Caco-2 (cell line): Measurements from ENCODE around the gene ERC1. TPM values are rescaled to one million over a fixed set of nuclear protein-coding genes. Genes with fewer than 3 reads are reported as not detected.

ENCODE experiments used
- BruUV-seq: library from RNA; stranded (reverse); fragments of 400-500 nt; replicated peaks from 2 replicates; lab custom pipeline; 2021; lab: Mats Ljungman, UMichigan
- CTCF ChIA-PET: fragments of 300-600 bp; sonication (Branson Sonifier 250); formaldehyde crosslinking; loops from one replicate; lab custom pipeline; 2022; ENCODE audit warnings: antibody characterized with exemption; lab: Charles Lee
- POLR2A ChIA-PET: fragments of 300-600 bp; sonication (Branson Sonifier 250); formaldehyde crosslinking; loops from one replicate; lab custom pipeline; 2022; ENCODE audit warnings: antibody characterized with exemption; lab: Charles Lee
- DNase-seq, 2 experiments: peaks; one replicate each; pipeline versions ENCODE4 v3.0.0 to v3.0.0-alpha.2; 2020 to 2022
- H3K27me3 ChIP-seq: replicated peaks from 2 replicates; pipeline ENCODE4 v1.6.0; 2011; ENCODE audit warnings: low read length; ENCODE audit not compliant: control insufficient read depth, insufficient read depth
- H3K36me3 ChIP-seq: 2 replicates; pipeline ENCODE4 v1.5.1; 2011; ENCODE audit warnings: low read length; ENCODE audit not compliant: control insufficient read depth, insufficient read depth
- H3K4me1 ChIP-seq: fragments of 250-450 bp; sonication (Bioruptor Pico); 2 replicates; pipeline ENCODE4 v1.5.1; 2020; ENCODE audit warnings: mild to moderate bottlenecking
- H3K4me3 ChIP-seq: 2 replicates; pipeline ENCODE4 v1.5.1; 2011; ENCODE audit warnings: low read depth, mild to moderate bottlenecking, control low read depth, low read length
- H3K9me3 ChIP-seq: fragments of 250-450 bp; sonication (Bioruptor Pico); 2 replicates; pipeline ENCODE4 v1.5.1; 2020; ENCODE audit warnings: mild to moderate bottlenecking, moderate library complexity
- H3K27ac Mint-ChIP-seq: one replicate; pipeline ENCODE4 v1.8.0; 2022; ENCODE audit warnings: mixed read lengths; ENCODE audit not compliant: unreplicated experiment
- H3K27me3 Mint-ChIP-seq: one replicate; pipeline ENCODE4 v1.8.0; 2022; ENCODE audit warnings: mixed read lengths; ENCODE audit not compliant: insufficient read depth, unreplicated experiment
- H3K36me3 Mint-ChIP-seq: one replicate; pipeline ENCODE4 v1.8.0; 2022; ENCODE audit warnings: mild to moderate bottlenecking, mixed read lengths; ENCODE audit not compliant: insufficient read depth, unreplicated experiment
- H3K4me1 Mint-ChIP-seq: one replicate; pipeline ENCODE4 v1.8.0; 2022; ENCODE audit warnings: low read depth, mixed read lengths; ENCODE audit not compliant: unreplicated experiment
- H3K4me3 Mint-ChIP-seq: one replicate; pipeline ENCODE4 v1.8.0; 2022; ENCODE audit warnings: mild to moderate bottlenecking, moderate library complexity, mixed read lengths; ENCODE audit not compliant: unreplicated experiment
- H3K9me3 Mint-ChIP-seq: one replicate; pipeline ENCODE4 v1.8.0; 2022; ENCODE audit warnings: mixed read lengths; ENCODE audit not compliant: unreplicated experiment
- intact Hi-C: fragments of 100-400 bp; cut with micrococcal nuclease; formaldehyde crosslinking; loops from one replicate; pipeline ENCODE4 v1.10.0; 2022; ENCODE audit not compliant: unreplicated experiment
- total RNA-seq: library from RNA; stranded (reverse); gene quantifications from 2 replicates; pipeline ENCODE4 v1.2.3, GENCODE V29; 2022
- TF ChIP-seq, protein P1 (sequence below), 2 experiments: fragments of 200-600 bp in 1 of 2; IDR thresholded peaks; 1 replicate in 1 of 2; 2 replicates in 1 of 2; pipeline versions ENCODE4 v1.5.1 to v1.8.0; 2011 to 2022; ENCODE audit warnings: antibody characterized with exemption in 1 of 2, control low read depth in 1 of 2, inconsistent platforms in 1 of 2, low read depth in 1 of 2, low read length in 1 of 2, mild to moderate bottlenecking in 1 of 2, moderate library complexity in 1 of 2; ENCODE audit not compliant: insufficient read depth in 1 of 2, severe bottlenecking in 1 of 2, unreplicated experiment in 1 of 2

The ERC1 gene
- total RNA-seq, 1 experiment from 2014 or later, result 88.4 TPM

DNA sequence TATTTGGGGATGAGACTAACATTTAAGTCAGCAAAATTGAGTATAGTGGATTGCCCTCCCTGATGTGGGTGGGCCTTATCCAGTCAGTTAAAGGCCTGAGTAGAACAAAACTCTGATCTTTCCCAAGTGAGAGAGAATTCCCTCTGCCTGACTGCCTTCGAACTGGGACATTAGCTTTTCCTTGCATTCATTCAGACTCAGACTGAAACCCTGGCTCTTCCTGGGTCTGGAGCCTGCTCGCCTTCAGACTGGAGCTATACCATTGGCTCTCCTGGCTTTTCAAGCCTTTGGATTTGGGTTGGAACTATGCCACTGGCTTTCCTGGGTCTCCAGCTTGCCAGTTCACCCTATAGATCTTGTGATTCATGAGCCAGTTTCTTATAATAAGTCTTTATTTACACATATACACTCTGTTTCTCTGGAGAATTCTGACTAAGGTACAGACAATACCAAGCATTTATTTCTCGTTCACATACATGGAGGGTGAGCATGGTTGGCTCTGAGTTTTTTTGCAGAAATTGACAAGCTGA lies 296.5 kb downstream of the ERC1 start:
- Mint-ChIP-seq H3K4me1 (peaks cover 6% of the 10 kb centered on the region), H3K27me3 (no peaks in the 10 kb centered on the region), H3K9me3 (no peaks in the 10 kb centered on the region), H3K4me3 (no peak overlapping the region), H3K27ac (no peak overlapping the region), H3K36me3 (peaks cover 4% of the 10 kb centered on the region)
- peaks cover 1% of the 10 kb centered on the region; the same call in 1 of the 2 replicates for H3K36me3 ChIP-seq
- TF ChIP-seq, protein P1, sequence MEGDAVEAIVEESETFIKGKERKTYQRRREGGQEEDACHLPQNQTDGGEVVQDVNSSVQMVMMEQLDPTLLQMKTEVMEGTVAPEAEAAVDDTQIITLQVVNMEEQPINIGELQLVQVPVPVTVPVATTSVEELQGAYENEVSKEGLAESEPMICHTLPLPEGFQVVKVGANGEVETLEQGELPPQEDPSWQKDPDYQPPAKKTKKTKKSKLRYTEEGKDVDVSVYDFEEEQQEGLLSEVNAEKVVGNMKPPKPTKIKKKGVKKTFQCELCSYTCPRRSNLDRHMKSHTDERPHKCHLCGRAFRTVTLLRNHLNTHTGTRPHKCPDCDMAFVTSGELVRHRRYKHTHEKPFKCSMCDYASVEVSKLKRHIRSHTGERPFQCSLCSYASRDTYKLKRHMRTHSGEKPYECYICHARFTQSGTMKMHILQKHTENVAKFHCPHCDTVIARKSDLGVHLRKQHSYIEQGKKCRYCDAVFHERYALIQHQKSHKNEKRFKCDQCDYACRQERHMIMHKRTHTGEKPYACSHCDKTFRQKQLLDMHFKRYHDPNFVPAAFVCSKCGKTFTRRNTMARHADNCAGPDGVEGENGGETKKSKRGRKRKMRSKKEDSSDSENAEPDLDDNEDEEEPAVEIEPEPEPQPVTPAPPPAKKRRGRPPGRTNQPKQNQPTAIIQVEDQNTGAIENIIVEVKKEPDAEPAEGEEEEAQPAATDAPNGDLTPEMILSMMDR (IDR thresholded peaks at IDR 0.05; ENCODE audit: insufficient read depth in 1 of 2, low read depth in 1 of 2, low read length in 1 of 2, severe bottlenecking in 1 of 2, unreplicated experiment in 1 of 2), result no peak
- ChIA-PET CTCF (no interaction called here), POLR2A (no interaction called here)
- no peak overlapping the region for H3K4me3 ChIP-seq
- H3K4me1 ChIP-seq, result no peaks in the 10 kb centered on the region
- no peaks in the 10 kb centered on the region for H3K9me3 ChIP-seq
- BruUV-seq, result no TSS peak
- no peak for DNase-seq
- H3K27me3 ChIP-seq, result no peaks in the 10 kb centered on the region
- intact Hi-C loops, result no loop called here

DNA sequence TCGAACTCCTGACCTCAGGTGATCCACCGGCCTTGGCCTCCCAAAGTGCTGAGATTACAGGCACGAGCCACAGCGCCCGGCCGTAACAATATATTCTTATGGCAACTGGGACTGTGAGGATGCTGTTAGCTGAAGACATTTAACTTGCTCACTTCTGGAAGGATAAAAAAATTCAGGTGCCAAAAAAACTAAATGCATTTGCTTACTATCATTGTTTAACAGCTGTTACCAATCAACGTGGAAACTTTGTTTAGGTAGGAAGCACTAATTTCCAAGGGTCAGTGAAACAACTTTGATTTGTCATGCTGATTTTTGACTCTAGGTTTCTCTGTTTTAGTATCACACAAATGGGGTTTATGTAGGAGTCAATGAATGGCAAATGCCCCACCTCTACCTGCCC lies 297.3 kb downstream of the ERC1 start:
- no peaks in the 10 kb centered on the region for H3K9me3 ChIP-seq
- intact Hi-C loops, result no loop called here
- no peak overlapping the region for H3K4me3 ChIP-seq
- no peaks in the 10 kb centered on the region for H3K27me3 Mint-ChIP-seq
- TF ChIP-seq, protein P1 (IDR thresholded peaks at IDR 0.05; ENCODE audit: insufficient read depth in 1 of 2, low read depth in 1 of 2, low read length in 1 of 2, severe bottlenecking in 1 of 2, unreplicated experiment in 1 of 2), result no peak
- peaks cover 6% of the 10 kb centered on the region for H3K4me1 Mint-ChIP-seq
- BruUV-seq, result no TSS peak
- CTCF ChIA-PET, result no interaction called here
- no peaks in the 10 kb centered on the region for H3K27me3 ChIP-seq
- H3K4me1 ChIP-seq, result no peaks in the 10 kb centered on the region
- no peak overlapping the region for H3K27ac Mint-ChIP-seq
- H3K36me3 ChIP-seq, result peaks cover 1% of the 10 kb centered on the region; the same call in 1 of the 2 replicates
- peaks cover 6% of the 10 kb centered on the region for H3K36me3 Mint-ChIP-seq
- DNase-seq, result no peak
- no peaks in the 10 kb centered on the region for H3K9me3 Mint-ChIP-seq
- POLR2A ChIA-PET, result no interaction called here
- no peak overlapping the region for H3K4me3 Mint-ChIP-seq

DNA sequence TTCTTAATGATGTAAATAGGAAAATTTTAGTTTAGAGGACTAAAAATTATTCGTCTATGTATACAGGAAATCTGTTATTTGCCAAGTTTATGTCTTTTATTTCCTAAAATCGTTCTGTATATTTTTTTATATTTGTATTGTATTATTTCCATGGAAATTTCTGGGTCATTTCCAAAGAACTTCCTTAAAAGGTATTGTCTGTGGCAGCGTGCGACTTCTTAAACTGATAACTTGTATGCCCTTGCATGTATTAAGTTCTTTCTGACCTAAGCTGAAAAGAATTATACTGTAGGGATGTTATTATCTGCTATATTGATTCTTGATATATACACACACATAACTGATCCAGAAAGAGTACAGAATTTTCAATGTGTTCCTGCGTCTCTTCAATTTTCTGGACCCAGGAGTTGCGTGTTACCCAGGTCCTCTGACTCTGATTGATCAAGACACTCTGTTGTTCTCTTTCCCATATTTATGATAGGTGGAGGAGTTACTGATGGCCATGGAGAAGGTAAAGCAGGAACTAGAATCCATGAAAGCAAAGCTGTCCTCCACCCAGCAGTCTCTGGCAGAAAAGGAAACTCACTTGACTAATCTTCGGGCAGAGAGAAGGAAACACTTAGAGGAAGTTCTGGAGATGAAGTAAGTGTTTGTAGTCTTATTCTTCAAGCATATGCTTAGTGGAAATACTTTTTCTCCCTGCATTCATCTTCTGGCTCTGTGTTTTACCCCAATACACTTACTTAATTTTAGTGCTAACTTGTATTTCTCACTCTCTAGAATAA lies 298.5 kb downstream of the ERC1 start:
- DNase-seq, result no peak
- Mint-ChIP-seq H3K27me3 (no peaks in the 10 kb centered on the region), H3K36me3 (peaks cover 6% of the 10 kb centered on the region), H3K4me1 (no peaks in the 10 kb centered on the region), H3K27ac (no peak overlapping the region), H3K9me3 (no peaks in the 10 kb centered on the region), H3K4me3 (no peak overlapping the region)
- intact Hi-C loops, result no loop called here
- CTCF ChIA-PET, result no interaction called here
- TF ChIP-seq, protein P1 (IDR thresholded peaks at IDR 0.05; ENCODE audit: insufficient read depth in 1 of 2, low read depth in 1 of 2, low read length in 1 of 2, severe bottlenecking in 1 of 2, unreplicated experiment in 1 of 2), result no peak
- Histone ChIP-seq H3K9me3 (no peaks in the 10 kb centered on the region), H3K4me1 (0 out of 2 replicates have a peak, but pooled peaks cover under 1% of the 10 kb centered on the region), H3K36me3 (peaks cover 1% of the 10 kb centered on the region; the same call in 1 of the 2 replicates), H3K27me3 (no peaks in the 10 kb centered on the region), H3K4me3 (no peak overlapping the region)
- no TSS peak for BruUV-seq
- POLR2A ChIA-PET, result no interaction called here
